ENCODE results near the gene NPY4R2.
"Not testable (repeated sequence)": the region's sequence is repeated elsewhere in the genome, so short reads cannot be mapped to it uniquely, and the experiment has no call there.

GRCh38 chr10:47972077-47972476 is 53.6 kb downstream of the NPY4R2 start:
- TF ChIP-seq ZNF280D, ZNF747 (tag by site-specific recombination; IDR thresholded peaks at IDR 0.05): not testable (repeated sequence)

All from HEK293 (cell line).